HG02981 (cell line): ENCODE measurements around the gene PPP1R12C.

Source experiments
- ATAC-seq: cut with Tn5 transposase; IDR thresholded peaks from one replicate; pipeline ENCODE4 v1.9.1; 2021; ENCODE audit warnings: mild to moderate bottlenecking, moderate library complexity; ENCODE audit not compliant: unreplicated experiment

Gene PPP1R12C

GRCh38 chr19:55046975-55047622 lies 70.3 kb downstream of the PPP1R12C start:
- ATAC-seq: no peak

- ATAC-seq: no peak
Observed at GRCh38 chr19:55044771-55045716, 72.4 kb downstream of the PPP1R12C start.

- no peak for ATAC-seq
Observed at GRCh38 chr19:55044286-55044685, 73.2 kb downstream of the PPP1R12C start.

GRCh38 chr19:55042688-55043087 lies 74.7 kb downstream of the PPP1R12C start:
- ATAC-seq: no peak

- ATAC-seq: no peak
Observed at GRCh38 chr19:55042344-55042678, 75.1 kb downstream of the PPP1R12C start.

- no peak for ATAC-seq
Observed at GRCh38 chr19:55041627-55042343, 75.7 kb downstream of the PPP1R12C start.

GRCh38 chr19:55041244-55041626 lies 76.2 kb downstream of the PPP1R12C start:
- ATAC-seq: no peak
